Activated T-cell treated with anti-CD3 and anti-CD28 coated beads, Interleukin-2, amount 50 U/mL, for 24 hours (primary cell): ENCODE results near the gene AQP12A.
"Not testable (repeated sequence)": the region's sequence is repeated elsewhere in the genome, so short reads cannot be mapped to it uniquely, and the experiment has no call there.

Experiments
- DNase-seq: peaks from one replicate; pipeline ENCODE4 v3.0.0-alpha.2; 2020
- H3K27ac Mint-ChIP-seq: 2 replicates; pipeline ENCODE4 v1.8.0; 2020; ENCODE audit warnings: mild to moderate bottlenecking, mixed read lengths
- H3K27me3 Mint-ChIP-seq: 2 replicates; pipeline ENCODE4 v1.8.0; 2020; ENCODE audit warnings: mixed read lengths
- H3K36me3 Mint-ChIP-seq: 2 replicates; pipeline ENCODE4 v1.8.0; 2020; ENCODE audit warnings: low read depth, mixed read lengths
- H3K4me1 Mint-ChIP-seq: 2 replicates; pipeline ENCODE4 v1.8.0; 2020; ENCODE audit warnings: low read depth, mixed read lengths
- H3K4me3 Mint-ChIP-seq: 2 replicates; pipeline ENCODE4 v1.8.0; 2020; ENCODE audit warnings: mild to moderate bottlenecking, moderate library complexity, mixed read lengths
- H3K9me3 Mint-ChIP-seq: 2 replicates; pipeline ENCODE4 v1.8.0; 2020; ENCODE audit warnings: mixed read lengths

The AQP12A gene

GRCh38 chr2:240648650-240649275 is 42.9 kb upstream of the AQP12A start:
- peaks cover 25% of the 10 kb centered on the region for H3K27me3 Mint-ChIP-seq
- peak; percentile 23 for DNase-seq
- no peaks in the 10 kb centered on the region for H3K36me3 Mint-ChIP-seq
- H3K4me1 Mint-ChIP-seq = peaks cover 10% of the 10 kb centered on the region
- no peak overlapping the region for H3K4me3 Mint-ChIP-seq
- no peak overlapping the region for H3K27ac Mint-ChIP-seq
- H3K9me3 Mint-ChIP-seq = no peaks in the 10 kb centered on the region

DNA sequence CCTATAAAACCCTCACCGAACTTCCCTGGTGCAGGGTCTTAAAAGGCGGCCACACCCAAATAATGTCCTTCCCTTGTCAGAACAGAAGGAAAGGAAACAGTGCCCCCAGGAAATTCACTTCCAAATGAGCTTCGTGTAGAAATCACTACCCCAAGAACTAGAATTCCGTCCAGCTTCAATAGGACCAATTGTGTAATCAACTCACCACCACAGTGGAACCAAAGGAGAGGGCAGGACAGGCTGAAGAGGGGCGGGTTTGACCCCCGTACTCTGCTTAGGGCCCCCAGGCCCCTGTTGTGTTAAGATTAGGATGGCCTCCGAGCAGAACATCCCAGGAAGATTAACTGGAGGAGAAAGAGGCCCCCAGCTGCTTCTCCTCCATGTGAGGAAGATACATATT is 42.3 kb upstream of the AQP12A start:
- Mint-ChIP-seq H3K4me3 (no peak overlapping the region), H3K27ac (no peak overlapping the region), H3K36me3 (no peaks in the 10 kb centered on the region), H3K27me3 (peaks cover 26% of the 10 kb centered on the region), H3K4me1 (peaks cover 10% of the 10 kb centered on the region), H3K9me3 (no peaks in the 10 kb centered on the region)
- no peak for DNase-seq

GRCh38 chr2:240650254-240650965 is 41.3 kb upstream of the AQP12A start:
- peaks cover 16% of the 10 kb centered on the region for H3K4me1 Mint-ChIP-seq
- no peak for DNase-seq
- no peak overlapping the region for H3K27ac Mint-ChIP-seq
- peaks cover 37% of the 10 kb centered on the region for H3K27me3 Mint-ChIP-seq
- no peaks in the 10 kb centered on the region for H3K9me3 Mint-ChIP-seq
- H3K36me3 Mint-ChIP-seq = no peaks in the 10 kb centered on the region
- no peak overlapping the region for H3K4me3 Mint-ChIP-seq

DNA sequence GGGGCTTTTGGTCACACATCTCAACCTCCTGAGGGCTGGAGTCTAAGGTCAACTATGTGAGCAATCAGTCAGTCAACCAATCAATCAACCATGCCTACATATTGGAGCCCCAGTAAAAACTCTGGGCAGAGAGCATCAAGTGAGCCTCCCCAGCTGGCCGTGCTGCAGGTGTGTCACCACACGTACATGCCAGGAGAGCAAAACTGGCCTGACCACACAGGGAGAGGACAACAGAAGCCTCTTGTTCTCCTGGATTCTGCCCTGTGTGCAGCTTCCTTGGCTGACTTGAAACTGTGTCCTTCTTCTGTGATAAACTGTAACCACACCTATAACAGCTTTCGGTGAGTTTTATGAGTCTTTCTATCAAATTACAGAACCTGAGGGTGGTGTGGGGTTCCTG is 40.5 kb upstream of the AQP12A start:
- Mint-ChIP-seq H3K27me3 (peaks cover 37% of the 10 kb centered on the region), H3K4me3 (no peak overlapping the region), H3K9me3 (no peaks in the 10 kb centered on the region), H3K36me3 (no peaks in the 10 kb centered on the region), H3K27ac (no peak overlapping the region), H3K4me1 (peaks cover 13% of the 10 kb centered on the region)
- DNase-seq = no peak

DNA sequence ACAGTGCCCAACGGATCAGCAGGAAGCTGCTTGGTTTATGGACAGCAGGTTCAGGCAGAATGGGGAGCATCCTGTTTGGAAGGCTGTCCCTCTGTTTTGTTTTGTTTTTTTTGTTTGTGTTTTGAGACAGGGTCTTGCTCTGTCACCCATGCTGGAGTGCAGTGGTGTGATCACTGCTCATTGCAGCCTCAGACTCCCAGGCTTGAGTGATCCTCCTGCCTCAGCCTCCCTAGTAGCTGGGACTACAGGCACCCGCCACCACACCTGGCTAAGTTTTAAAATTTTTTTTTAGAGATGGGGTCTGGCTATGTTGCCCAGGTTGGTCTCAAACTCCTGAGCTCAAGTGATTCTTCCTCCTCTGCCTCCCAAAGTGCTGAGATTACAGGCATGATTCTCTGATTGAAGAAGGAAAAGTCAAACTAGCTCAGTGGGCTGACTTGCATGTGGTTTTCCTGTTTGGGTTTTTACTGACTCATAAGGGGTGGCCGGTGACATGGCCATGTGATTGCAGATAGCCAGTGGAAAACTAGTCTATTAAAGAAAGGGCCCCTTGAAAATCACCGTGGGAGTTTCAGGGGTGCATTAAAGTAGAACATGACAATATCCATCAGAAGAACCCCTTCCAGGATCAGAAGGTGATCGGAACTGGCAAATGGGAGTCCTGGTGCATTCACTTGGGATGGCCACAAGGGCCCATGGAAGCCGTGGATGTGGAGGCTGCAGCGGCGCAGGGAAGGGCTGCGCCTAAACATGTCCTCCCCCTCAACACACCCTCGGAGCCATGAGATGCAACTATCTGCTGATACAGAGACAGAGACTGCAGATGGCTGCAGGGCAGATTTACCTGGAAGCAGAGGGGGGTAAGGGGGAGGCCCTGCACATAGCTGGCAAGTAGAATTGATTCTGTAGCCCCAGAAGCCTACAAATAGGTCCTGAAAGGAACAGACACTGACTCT is 35.5 kb upstream of the AQP12A start:
- Mint-ChIP-seq H3K36me3 (no peaks in the 10 kb centered on the region), H3K4me3 (no peak overlapping the region), H3K4me1 (peaks cover 14% of the 10 kb centered on the region), H3K27ac (no peak overlapping the region), H3K27me3 (peaks cover 23% of the 10 kb centered on the region), H3K9me3 (no peaks in the 10 kb centered on the region)
- peak; percentile 28 for DNase-seq

- H3K9me3 Mint-ChIP-seq, H3K4me3 Mint-ChIP-seq: not testable (repeated sequence)
These were observed 31.8 kb upstream of the AQP12A start for GRCh38 chr2:240659883-240660282.

GRCh38 chr2:240662681-240663080 is 29.0 kb upstream of the AQP12A start:
- no peaks in the 10 kb centered on the region for H3K4me1 Mint-ChIP-seq
- H3K9me3 Mint-ChIP-seq = peaks cover 7% of the 10 kb centered on the region
- no peak overlapping the region for H3K4me3 Mint-ChIP-seq
- no peak overlapping the region for H3K27ac Mint-ChIP-seq
- peaks cover 10% of the 10 kb centered on the region for H3K27me3 Mint-ChIP-seq
- no peak for DNase-seq
- no peaks in the 10 kb centered on the region for H3K36me3 Mint-ChIP-seq

More at GRCh38 chr2:240659883-240660282, 31.8 kb upstream of the AQP12A start:
- not testable (repeated sequence) for DNase-seq, H3K27ac Mint-ChIP-seq, H3K27me3 Mint-ChIP-seq, H3K36me3 Mint-ChIP-seq
- H3K4me1 Mint-ChIP-seq = peaks cover 12% of the 10 kb centered on the region

DNA sequence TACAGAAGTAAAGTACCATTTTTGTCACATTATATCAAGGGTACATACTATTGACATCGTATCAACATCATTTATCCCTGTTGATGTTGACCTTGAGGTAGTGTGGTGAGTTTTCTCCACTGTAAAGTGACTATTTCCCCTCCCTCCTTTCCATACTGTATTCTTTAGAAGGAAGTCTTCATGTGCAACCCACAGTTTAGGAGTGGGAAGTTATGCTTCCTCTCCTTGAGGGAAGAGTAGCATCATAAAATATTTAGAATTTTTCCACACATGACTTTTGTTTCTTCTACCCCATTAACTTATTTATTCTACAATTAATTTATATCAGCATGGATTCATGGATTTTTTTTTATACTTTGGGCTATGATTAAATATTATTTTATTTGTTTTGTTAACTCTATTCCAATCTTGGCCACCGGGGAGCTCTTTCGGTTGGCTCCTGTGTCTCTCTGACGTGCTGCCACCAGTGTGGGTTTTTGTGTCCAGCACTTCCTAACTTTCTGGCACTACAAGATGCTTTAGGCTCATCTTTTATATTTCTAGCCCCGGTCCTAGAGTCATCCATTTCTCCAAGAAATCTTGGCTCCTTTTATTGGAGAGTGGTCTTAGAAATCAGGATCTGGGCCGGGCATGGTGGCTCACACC is 28.0 kb upstream of the AQP12A start:
- Mint-ChIP-seq H3K9me3 (peaks cover 7% of the 10 kb centered on the region), H3K27me3 (peaks cover 10% of the 10 kb centered on the region), H3K27ac (no peak overlapping the region), H3K4me3 (no peak overlapping the region), H3K36me3 (no peaks in the 10 kb centered on the region), H3K4me1 (no peaks in the 10 kb centered on the region)
- no peak for DNase-seq

- no peak for DNase-seq
- Mint-ChIP-seq H3K4me1 (no peaks in the 10 kb centered on the region), H3K9me3 (peaks cover 7% of the 10 kb centered on the region), H3K4me3 (no peak overlapping the region), H3K27me3 (peaks cover 10% of the 10 kb centered on the region), H3K36me3 (no peaks in the 10 kb centered on the region), H3K27ac (no peak overlapping the region)
These were observed 27.0 kb upstream of the AQP12A start for GRCh38 chr2:240664622-240665021.

GRCh38 chr2:240670402-240670801 is 21.3 kb upstream of the AQP12A start:
- Mint-ChIP-seq H3K9me3 (no peaks in the 10 kb centered on the region), H3K4me1 (no peaks in the 10 kb centered on the region), H3K27ac (no peak overlapping the region), H3K4me3 (no peak overlapping the region), H3K27me3 (peaks cover 34% of the 10 kb centered on the region), H3K36me3 (no peaks in the 10 kb centered on the region)
- DNase-seq = no peak

DNA sequence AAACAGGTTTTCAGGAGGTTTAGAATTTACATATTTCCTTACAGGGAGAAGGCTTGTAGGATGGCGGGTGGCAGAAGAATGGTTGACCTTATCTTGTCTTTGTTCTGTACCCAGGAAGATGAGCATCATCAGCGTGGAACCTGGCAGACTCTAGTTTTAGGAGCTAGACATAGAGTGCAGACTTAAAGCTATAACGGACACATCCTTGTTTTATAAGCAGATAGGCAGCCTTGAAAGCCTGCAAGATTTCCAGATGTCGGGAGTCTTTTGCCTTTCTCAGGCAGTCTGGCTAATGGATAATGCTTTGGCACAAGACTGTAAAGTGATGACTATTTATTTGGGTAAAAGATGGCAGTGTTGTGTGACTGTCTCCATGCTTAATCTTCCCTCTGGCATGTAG is 20.7 kb upstream of the AQP12A start:
- H3K4me3 Mint-ChIP-seq = no peak overlapping the region
- H3K4me1 Mint-ChIP-seq = no peaks in the 10 kb centered on the region
- H3K27me3 Mint-ChIP-seq = peaks cover 32% of the 10 kb centered on the region
- no peaks in the 10 kb centered on the region for H3K36me3 Mint-ChIP-seq
- no peak overlapping the region for H3K27ac Mint-ChIP-seq
- no peak for DNase-seq
- H3K9me3 Mint-ChIP-seq = no peaks in the 10 kb centered on the region

- H3K27ac Mint-ChIP-seq = no peak overlapping the region
- H3K36me3 Mint-ChIP-seq = no peaks in the 10 kb centered on the region
- DNase-seq = no peak
- H3K9me3 Mint-ChIP-seq = no peaks in the 10 kb centered on the region
- H3K4me3 Mint-ChIP-seq = no peak overlapping the region
- H3K4me1 Mint-ChIP-seq = no peaks in the 10 kb centered on the region
- peaks cover 26% of the 10 kb centered on the region for H3K27me3 Mint-ChIP-seq
These were observed 19.5 kb upstream of the AQP12A start for GRCh38 chr2:240672076-240672700.

- Mint-ChIP-seq H3K9me3 (no peaks in the 10 kb centered on the region), H3K27me3 (peaks cover 26% of the 10 kb centered on the region), H3K4me3 (no peak overlapping the region), H3K36me3 (no peaks in the 10 kb centered on the region), H3K27ac (no peak overlapping the region), H3K4me1 (no peaks in the 10 kb centered on the region)
- no peak for DNase-seq
These were observed 18.9 kb upstream of the AQP12A start for GRCh38 chr2:240672701-240673190.
